A549 (cell line): Measurements from ENCODE around the gene MSANTD1. TPM values are rescaled to one million over a fixed set of nuclear protein-coding genes. Genes with fewer than 3 reads are reported as not detected.

ENCODE experiments used
- ATAC-seq, 2 experiments: fragments of 200-7000 bp in 1 of 2; fragments of >200 bp in 1 of 2; cut with Nextera tagmentation in 1 of 2; cut with Tn5 transposase in 1 of 2; 3 replicates each; pipeline versions ENCODE4 v1.8.0 to v1.9.1; 2018 to 2020; ENCODE audit warnings: mild to moderate bottlenecking in 1 of 2, moderate library complexity in 1 of 2
- CTCF ChIA-PET: fragments of 300-600 bp; sonication (Branson Sonifier 250); formaldehyde crosslinking; extraction: SDS; loops from one replicate; lab custom pipeline; 2021; ENCODE audit warnings: antibody characterized with exemption, inconsistent platforms; lab: Yijun Ruan, JAX
- POLR2A ChIA-PET: fragments of 350-600 bp; formaldehyde crosslinking; extraction: SDS; loops from one replicate; lab custom pipeline; 2021; ENCODE audit warnings: antibody characterized with exemption, inconsistent platforms; lab: Yijun Ruan, JAX
- DNase-seq, 2 experiments: peaks; one replicate each; pipeline versions ENCODE4 v3.0.0 to v3.0.0-alpha.2; 2011 to 2016; ENCODE audit warnings: low read depth in 1 of 2, low spot score in 1 of 2
- FAIRE-seq: peaks from 2 replicates; lab custom pipeline; 2011; peaks lifted over from hg19 to GRCh38; lab: Jason Lieb, UNC
- H3K27ac ChIP-seq, 2 experiments: fragments of >200 bp; sonication (Bioruptor Twin); formaldehyde crosslinking; 3 replicates each; pipeline ENCODE4 v1.5.1; 2016 to 2017
- H3K4me1 ChIP-seq: fragments of >200 bp; sonication (Bioruptor Twin); formaldehyde crosslinking; 3 replicates; pipeline ENCODE4 v1.6.1; 2016
- H3K4me2 ChIP-seq: fragments of >200 bp; sonication (Bioruptor Twin); formaldehyde crosslinking; 3 replicates; pipeline ENCODE4 v1.6.1; 2016
- H3K4me3 ChIP-seq: fragments of >200 bp; sonication (Bioruptor Twin); formaldehyde crosslinking; 3 replicates; pipeline ENCODE4 v1.5.1; 2016
- H3K9me3 ChIP-seq: fragments of >200 bp; sonication (Bioruptor Twin); formaldehyde crosslinking; 3 replicates; pipeline ENCODE4 v1.6.1; 2016
- CEBPB ChIP-seq, 2 experiments: fragments of >200 bp in 1 of 2; sonication (Bioruptor Twin) in 1 of 2; formaldehyde crosslinking in 1 of 2; IDR thresholded peaks; 2 replicates each; pipeline ENCODE4 v1.6.1; 2012 to 2016
- EHF ChIP-seq: fragments of 250-450 bp; sonication (Bioruptor Pico); IDR thresholded peaks from 2 replicates; pipeline ENCODE4 v1.5.0; 2020; ENCODE audit warnings: mild to moderate bottlenecking
- EHMT2 ChIP-seq: fragments of 200-600 bp; sonication (generic); IDR thresholded peaks from 2 replicates; pipeline ENCODE4 v1.6.1; 2016; ENCODE audit warnings: antibody characterized with exemption, low read depth, mild to moderate bottlenecking, moderate library complexity
- FOXS1 ChIP-seq: fragments of 250-450 bp; sonication (Bioruptor Pico); IDR thresholded peaks from 2 replicates; pipeline ENCODE4 v1.5.0; 2020; ENCODE audit warnings: mild to moderate bottlenecking, moderate library complexity
- HOXA7 ChIP-seq: fragments of 250-450 bp; sonication (Bioruptor Pico); IDR thresholded peaks from 2 replicates; pipeline ENCODE4 v1.5.0; 2020; ENCODE audit warnings: mild to moderate bottlenecking, moderate library complexity
- KDM1A ChIP-seq: fragments of 200-600 bp; sonication (generic); IDR thresholded peaks from 2 replicates; pipeline ENCODE4 v1.6.1; 2016; ENCODE audit warnings: low read depth, mild to moderate bottlenecking
- MAFK ChIP-seq: fragments of 450-650 bp; IDR thresholded peaks from 2 replicates; pipeline ENCODE4 v1.6.1; 2014; ENCODE audit not compliant: partially characterized antibody
- PHF8 ChIP-seq: fragments of 200-600 bp; sonication (generic); IDR thresholded peaks from 2 replicates; pipeline ENCODE4 v1.6.1; 2016; ENCODE audit warnings: low read depth, mild to moderate bottlenecking, antibody characterized with exemption, moderate library complexity, borderline replicate concordance
- POLR2AphosphoS2 ChIP-seq: conservative IDR thresholded peaks from 2 replicates; pipeline ENCODE4 v1.6.1; 2012; ENCODE audit warnings: low read length, improper control_type of control experiment, inconsistent platforms
- RAD21 ChIP-seq, 2 experiments: fragments of >200 bp in 1 of 2; sonication (Bioruptor Twin) in 1 of 2; formaldehyde crosslinking in 1 of 2; IDR thresholded peaks in 1 of 2; conservative IDR thresholded peaks in 1 of 2; 2 replicates in 1 of 2; 3 replicates in 1 of 2; pipeline ENCODE4 v1.6.1; 2012 to 2018; ENCODE audit warnings: inconsistent platforms in 1 of 2
- RCOR1 ChIP-seq: fragments of 150-350 bp; IDR thresholded peaks from 2 replicates; pipeline ENCODE4 v1.6.1; 2014; ENCODE audit warnings: antibody characterized with exemption, low read length, low read depth
- ZFP36 ChIP-seq: fragments of 450-650 bp; IDR thresholded peaks from 2 replicates; pipeline ENCODE4 v1.6.1; 2014; ENCODE audit warnings: borderline replicate concordance; ENCODE audit not compliant: partially characterized antibody
- WGBS: methylation state at CpG from one replicate; pipeline ENCODE4 v1.1.6; 2017; ENCODE audit errors: missing lambda C conversion rate; 5-methylcytosine and 5-hydroxymethylcytosine counted together
- polyA plus RNA-seq, 4 experiments: library from polyadenylated mRNA; depleted of rRNA in 3 of 4; stranded (reverse); fragments of >200 nt; fragmentation: RNase III in 1 of 4; extraction: RNeasy Plus Mini Kit Qiagen cat#74134 plus additional on column Dnase treatment in 1 of 4; gene quantifications; 2 replicates in 3 of 4; 3 replicates in 1 of 4; pipeline ENCODE4 v1.2.3, GENCODE V29; 2011 to 2017
- TF ChIP-seq, protein P1 (sequence below): IDR thresholded peaks from 2 replicates; pipeline ENCODE4 v1.6.1; 2012
- TF ChIP-seq, protein P2 (sequence below): fragments of 450-650 bp; IDR thresholded peaks from 2 replicates; pipeline ENCODE4 v1.6.1; 2014; ENCODE audit warnings: antibody characterized with exemption
- TF ChIP-seq, protein P3 (sequence below): fragments of >200 bp; sonication (Bioruptor Twin); formaldehyde crosslinking; IDR thresholded peaks from 2 replicates; pipeline ENCODE4 v1.6.1; 2016
- TF ChIP-seq, protein P4 (sequence below): fragments of 250-450 bp; sonication (Bioruptor Pico); IDR thresholded peaks from 2 replicates; pipeline ENCODE4 v1.5.0; 2021; ENCODE audit warnings: mild to moderate bottlenecking, moderate library complexity, borderline replicate concordance

Gene MSANTD1
- polyA plus RNA-seq, 2 of the 4 experiments (the other 2 are of a cell fraction), result 0.08 to 0.12 TPM

- no peak overlapping the region for H3K27ac ChIP-seq
- no peak for DNase-seq
- no peak overlapping the region for H3K4me3 ChIP-seq
- no peak for FAIRE-seq
- H3K9me3 ChIP-seq, result no peaks in the 10 kb centered on the region
- H3K4me2 ChIP-seq, result no peak overlapping the region
- ChIA-PET CTCF (interaction anchor here (1.6 kb wide), 1 partner anchor 157 kb away, joined by 4 read pairs; no protein-coding TSS in a partner anchor), POLR2A (no interaction called here)
- ATAC-seq, result peak in 1 of 2 experiments; percentile 26; a peak in 3 of 6 replicates
- no peak for TF ChIP-seq EHMT2
- TF ChIP-seq, protein P1, sequence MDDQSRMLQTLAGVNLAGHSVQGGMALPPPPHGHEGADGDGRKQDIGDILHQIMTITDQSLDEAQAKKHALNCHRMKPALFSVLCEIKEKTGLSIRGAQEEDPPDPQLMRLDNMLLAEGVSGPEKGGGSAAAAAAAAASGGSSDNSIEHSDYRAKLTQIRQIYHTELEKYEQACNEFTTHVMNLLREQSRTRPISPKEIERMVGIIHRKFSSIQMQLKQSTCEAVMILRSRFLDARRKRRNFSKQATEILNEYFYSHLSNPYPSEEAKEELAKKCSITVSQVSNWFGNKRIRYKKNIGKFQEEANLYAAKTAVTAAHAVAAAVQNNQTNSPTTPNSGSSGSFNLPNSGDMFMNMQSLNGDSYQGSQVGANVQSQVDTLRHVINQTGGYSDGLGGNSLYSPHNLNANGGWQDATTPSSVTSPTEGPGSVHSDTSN, result no peak
- no peak for TF ChIP-seq RCOR1
- TF ChIP-seq KDM1A, result no peak
- no peak for TF ChIP-seq FOXS1
- no peak for TF ChIP-seq EHF (CRISPR knock-in tag)
- TF ChIP-seq, protein P2, sequence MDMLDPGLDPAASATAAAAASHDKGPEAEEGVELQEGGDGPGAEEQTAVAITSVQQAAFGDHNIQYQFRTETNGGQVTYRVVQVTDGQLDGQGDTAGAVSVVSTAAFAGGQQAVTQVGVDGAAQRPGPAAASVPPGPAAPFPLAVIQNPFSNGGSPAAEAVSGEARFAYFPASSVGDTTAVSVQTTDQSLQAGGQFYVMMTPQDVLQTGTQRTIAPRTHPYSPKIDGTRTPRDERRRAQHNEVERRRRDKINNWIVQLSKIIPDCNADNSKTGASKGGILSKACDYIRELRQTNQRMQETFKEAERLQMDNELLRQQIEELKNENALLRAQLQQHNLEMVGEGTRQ, result no peak
- TF ChIP-seq PHF8, result no peak
- no peak for TF ChIP-seq HOXA7 (CRISPR knock-in tag)
- TF ChIP-seq, protein P3, sequence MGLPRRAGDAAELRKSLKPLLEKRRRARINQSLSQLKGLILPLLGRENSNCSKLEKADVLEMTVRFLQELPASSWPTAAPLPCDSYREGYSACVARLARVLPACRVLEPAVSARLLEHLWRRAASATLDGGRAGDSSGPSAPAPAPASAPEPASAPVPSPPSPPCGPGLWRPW, result no peak
- TF ChIP-seq ZFP36, result no peak
- TF ChIP-seq POLR2AphosphoS2, result no peak
- no peaks in the 10 kb centered on the region for H3K4me1 ChIP-seq
- WGBS, result 69% methylated on average over 7 of the region's 38 CpGs
These were observed 36.8 kb downstream of the MSANTD1 start for GRCh38 chr4:3285558-3286334.

GRCh38 chr4:3286335-3287175 lies 37.6 kb downstream of the MSANTD1 start:
- no peak for FAIRE-seq
- H3K4me3 ChIP-seq, result no peak overlapping the region
- WGBS, result 82% methylated on average over 22 of the region's 32 CpGs
- no peaks in the 10 kb centered on the region for H3K9me3 ChIP-seq
- no peak for TF ChIP-seq EHF (CRISPR knock-in tag)
- no peak for TF ChIP-seq MAFK
- no peak for TF ChIP-seq CEBPB (IDR thresholded peaks at IDR 0.05)
- TF ChIP-seq, protein P4, sequence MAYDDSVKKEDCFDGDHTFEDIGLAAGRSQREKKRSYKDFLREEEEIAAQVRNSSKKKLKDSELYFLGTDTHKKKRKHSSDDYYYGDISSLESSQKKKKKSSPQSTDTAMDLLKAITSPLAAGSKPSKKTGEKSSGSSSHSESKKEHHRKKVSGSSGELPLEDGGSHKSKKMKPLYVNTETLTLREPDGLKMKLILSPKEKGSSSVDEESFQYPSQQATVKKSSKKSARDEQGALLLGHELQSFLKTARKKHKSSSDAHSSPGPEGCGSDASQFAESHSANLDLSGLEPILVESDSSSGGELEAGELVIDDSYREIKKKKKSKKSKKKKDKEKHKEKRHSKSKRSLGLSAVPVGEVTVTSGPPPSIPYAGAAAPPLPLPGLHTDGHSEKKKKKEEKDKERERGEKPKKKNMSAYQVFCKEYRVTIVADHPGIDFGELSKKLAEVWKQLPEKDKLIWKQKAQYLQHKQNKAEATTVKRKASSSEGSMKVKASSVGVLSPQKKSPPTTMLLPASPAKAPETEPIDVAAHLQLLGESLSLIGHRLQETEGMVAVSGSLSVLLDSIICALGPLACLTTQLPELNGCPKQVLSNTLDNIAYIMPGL, result no peak
- TF ChIP-seq RAD21 (conservative IDR thresholded peaks at IDR 0.05 in 1 of 2, IDR thresholded peaks at IDR 0.05 in 1 of 2), result no peak
- H3K4me1 ChIP-seq, result peaks cover 3% of the 10 kb centered on the region; the same call in 2 of the 3 replicates
- no peak overlapping the region for H3K27ac ChIP-seq
- ChIA-PET CTCF (no interaction called here), POLR2A (no interaction called here)
- H3K4me2 ChIP-seq, result no peak overlapping the region
- DNase-seq, result no peak
- ATAC-seq, result no peak
